OCI-M2 (cell line): ENCODE measurements around the gene XCL1.

Experiments used
- DNase-seq: peaks from one replicate; lab custom pipeline; 2025; ENCODE audit not compliant: unreplicated experiment; lab: John Stamatoyannopoulos, UW

Gene XCL1

DNA sequence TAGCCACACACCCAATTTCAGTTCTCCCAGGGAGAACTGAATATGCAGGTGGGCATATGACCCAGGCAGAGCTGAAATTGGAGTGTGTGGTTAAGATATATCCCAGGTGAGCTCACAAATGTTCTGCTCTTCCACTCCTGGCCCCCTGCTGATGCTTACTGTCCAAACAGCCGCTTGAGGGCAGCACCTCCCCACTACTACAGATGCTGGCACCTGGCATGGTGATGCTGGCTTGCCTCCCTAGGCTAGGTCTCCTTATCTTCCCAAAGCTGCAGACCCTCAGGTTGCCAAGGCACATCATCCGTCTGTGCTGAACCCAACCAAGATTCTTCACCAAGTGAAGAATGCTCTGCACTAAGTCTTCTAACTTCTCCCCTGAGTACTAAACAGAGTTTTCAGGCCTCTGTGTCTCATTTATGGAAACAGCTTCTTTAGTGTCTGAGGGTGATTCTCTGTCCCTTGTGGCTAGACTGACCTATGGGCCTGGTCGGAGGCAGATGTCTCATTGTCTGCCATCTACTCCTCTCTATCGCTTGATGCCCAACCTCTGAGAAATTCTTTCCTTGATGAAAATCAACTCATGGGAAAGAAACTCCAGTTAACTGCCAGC lies 27.2 kb downstream of the XCL1 start:
- no peak for DNase-seq

DNA sequence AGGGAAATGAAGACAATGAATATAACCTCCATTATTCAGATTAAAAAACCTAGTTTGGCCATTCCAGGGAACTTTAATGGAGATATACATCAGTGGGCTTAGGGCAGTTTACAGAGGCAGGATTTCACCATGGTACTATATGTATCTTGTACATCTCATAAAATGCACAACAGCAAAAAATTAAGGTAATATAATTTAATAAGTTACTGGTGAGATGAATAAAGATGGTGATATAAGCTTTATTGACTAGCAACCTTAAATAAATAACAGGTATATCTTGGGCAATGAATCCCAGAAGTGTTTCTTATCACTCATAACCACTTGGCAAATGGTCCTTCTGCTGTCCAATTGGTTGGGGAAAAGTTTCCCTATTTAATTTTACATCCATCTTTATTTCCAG lies 29.0 kb downstream of the XCL1 start:
- no peak for DNase-seq

GRCh38 chr1:168606096-168606495 lies 29.7 kb downstream of the XCL1 start:
- DNase-seq: no peak

- no peak for DNase-seq
Observed at GRCh38 chr1:168607872-168608428, 31.5 kb downstream of the XCL1 start.

- DNase-seq: no peak
Observed at GRCh38 chr1:168608796-168609715, 32.7 kb downstream of the XCL1 start.

DNA sequence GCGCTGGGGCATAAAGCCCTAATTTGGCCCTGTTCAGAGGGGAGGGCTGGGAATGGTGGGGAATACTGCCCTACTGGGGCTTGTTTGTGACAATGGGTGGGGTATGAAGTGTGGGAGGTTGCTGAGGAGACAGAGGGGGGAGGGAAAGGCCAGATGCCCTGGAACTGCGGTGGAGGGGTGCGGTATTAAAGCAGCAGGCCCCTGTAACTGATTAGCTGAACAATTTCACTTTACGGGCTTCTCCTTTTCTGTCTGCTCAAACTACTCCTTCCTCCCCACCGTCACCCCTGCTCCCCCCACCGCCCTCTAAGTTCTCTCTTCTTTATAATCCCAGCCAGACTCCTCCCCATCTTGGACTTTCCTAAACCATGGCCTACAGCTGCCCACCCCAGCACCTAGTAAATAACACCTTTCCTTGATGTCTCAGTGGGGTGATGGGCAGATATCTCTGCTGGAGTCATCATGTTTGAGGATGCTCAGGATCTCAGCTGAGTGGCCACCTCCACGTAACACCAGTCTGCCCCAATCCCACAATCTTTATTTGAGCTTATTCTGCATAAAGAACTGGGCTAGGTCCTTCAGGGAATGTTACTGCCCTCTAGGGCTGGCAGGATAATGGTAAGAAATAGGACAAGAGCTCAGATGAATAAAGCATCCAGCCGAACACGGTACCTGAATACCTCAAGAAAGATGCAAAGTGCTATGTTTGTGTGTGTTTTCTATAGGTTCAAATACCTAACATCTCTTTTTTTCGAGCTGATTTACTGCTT lies 33.5 kb downstream of the XCL1 start:
- DNase-seq: no peak

DNA sequence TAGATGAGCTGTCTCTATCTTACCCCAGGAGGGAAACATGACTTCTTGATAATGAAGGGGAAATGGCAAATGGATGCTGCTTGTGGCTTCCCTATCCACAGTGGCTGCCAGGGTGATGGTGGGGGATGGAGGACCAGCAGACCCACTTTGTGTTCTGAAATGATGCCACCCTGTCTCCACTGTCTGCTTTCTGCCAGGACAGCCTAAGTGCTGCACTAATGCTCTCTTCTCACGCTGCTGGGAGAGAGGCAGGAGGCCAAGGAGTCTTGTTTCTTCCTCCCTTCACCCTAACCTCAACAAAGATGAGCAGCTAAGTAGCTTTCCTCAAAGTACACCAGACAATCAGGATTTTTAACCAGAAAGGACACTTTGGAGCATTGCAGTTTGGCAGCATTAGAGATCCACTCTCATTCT lies 36.6 kb downstream of the XCL1 start:
- no peak for DNase-seq

- DNase-seq: no peak
Observed at GRCh38 chr1:168613691-168614231, 37.4 kb downstream of the XCL1 start.

- DNase-seq: no peak
Observed at GRCh38 chr1:168614235-168614634, 37.8 kb downstream of the XCL1 start.

DNA sequence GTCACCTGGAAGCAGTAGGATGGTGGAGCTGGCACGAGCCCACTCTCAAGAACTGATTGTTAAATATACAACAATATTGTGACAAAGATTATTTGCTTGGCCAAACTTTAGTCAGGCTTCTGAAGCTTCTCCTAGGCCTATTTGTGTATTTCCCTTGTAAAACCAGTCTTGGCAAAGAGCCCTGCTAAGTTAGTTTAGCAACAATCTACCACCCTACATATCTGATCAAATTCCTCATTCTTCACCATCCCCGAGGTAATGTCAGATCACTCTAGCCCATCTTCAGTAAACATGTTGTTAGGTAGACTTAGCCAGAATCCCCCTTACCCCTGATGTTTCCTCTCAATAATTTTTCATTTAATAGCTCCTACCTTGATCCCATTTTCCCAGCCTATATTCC lies 39.6 kb downstream of the XCL1 start:
- DNase-seq: no peak

- DNase-seq: no peak
Observed at GRCh38 chr1:168617974-168618750, 41.8 kb downstream of the XCL1 start.

DNA sequence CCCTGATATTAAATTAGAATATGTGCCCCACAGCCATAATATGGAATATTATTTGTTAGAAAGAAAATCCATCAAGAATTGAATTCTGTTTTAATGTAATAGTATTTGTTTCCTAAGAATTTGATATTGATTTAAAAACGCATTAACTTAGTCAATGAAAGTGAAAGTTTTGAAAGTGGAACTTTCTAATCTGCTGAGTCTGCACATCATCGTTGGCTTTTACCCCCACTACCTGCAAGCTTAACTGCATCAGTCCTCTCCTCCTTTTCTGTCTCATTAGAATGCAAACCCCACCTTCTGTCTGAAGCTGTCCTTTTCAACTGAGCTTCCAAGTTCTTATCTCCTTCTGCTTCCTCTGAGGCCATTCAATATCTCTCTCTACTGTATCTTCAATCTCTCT lies 42.5 kb downstream of the XCL1 start:
- no peak for DNase-seq

DNA sequence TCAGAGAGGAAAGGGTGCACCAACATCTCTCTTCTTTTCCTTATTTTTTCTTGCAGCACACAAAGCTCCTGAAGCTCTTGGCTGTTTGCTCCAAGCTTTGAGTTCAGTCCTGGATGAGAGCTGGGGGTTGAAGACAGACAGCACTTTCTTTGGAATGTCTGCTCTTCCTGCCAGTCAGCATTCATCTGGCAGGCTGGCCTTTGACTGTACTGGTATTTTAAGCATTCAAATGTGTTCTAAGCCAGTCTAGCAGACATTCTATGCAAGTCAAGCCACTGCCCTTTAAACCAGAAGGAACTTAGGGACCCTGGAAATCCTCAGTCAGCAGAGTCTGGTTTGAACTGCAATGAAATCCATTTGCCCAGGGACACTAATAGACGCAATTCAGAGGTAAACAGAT lies 45.0 kb downstream of the XCL1 start:
- no peak for DNase-seq

DNA sequence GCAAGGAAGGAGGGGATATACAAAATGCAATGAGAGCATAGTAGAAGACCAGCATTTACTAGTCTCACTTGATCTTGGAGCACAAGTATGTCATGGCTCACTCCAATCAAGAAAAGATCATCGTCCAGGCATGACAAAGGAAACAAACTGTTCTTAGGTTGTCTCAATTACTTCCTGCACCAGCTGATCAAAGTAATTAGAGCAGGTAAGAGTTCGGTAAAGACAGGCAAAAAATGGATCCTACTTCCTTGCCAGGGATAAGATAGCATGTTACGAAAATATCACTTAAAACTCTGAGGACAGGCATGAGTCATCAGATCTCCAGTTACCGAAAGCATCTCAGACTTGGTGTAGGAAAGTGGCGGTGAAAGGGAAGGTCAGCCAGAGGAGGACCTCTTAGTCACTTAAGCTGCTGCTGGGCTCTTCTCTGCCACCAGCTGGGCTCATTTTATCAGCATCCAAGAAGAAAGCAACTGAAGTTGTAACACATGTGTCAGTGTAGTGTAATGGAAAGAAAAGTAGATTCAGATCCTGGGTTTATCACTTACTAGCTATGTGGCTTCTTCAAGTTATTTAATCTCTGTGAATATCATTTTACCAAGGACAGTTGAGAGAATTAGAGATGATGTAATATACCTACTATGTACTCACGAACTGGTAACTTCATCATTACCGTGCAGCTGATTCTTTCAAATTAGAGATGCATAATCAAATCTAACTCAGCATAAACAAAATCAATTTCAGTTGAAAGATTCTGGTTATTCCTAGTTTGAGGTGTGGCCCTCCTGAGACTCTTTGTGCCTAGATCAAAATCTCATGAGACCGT lies 46.8 kb downstream of the XCL1 start:
- DNase-seq: no peak

GRCh38 chr1:168623831-168624230 lies 47.4 kb downstream of the XCL1 start:
- DNase-seq: no peak

GRCh38 chr1:168626326-168626725 lies 49.9 kb downstream of the XCL1 start:
- DNase-seq: no peak

- no peak for DNase-seq
Observed at GRCh38 chr1:168627370-168627769, 51.0 kb downstream of the XCL1 start.

DNA sequence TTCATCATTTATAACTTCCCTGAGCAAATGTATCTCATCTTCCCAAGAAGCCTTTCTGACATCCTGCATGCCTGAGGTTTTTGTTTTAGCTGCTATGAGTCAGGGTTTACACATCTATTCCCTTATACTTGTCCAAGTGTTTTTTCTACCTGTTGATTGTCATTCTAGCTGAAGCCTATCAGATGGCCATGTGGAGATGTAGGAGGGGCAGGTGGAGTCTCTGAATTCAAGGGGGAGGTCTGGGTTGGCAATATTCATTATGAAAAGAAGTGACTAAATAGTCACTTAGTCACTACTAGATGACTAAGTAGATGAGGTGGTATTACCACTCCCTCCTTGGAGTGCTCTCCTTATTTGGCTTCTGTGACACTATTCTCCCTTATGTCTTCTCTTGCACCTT lies 52.4 kb downstream of the XCL1 start:
- no peak for DNase-seq

DNA sequence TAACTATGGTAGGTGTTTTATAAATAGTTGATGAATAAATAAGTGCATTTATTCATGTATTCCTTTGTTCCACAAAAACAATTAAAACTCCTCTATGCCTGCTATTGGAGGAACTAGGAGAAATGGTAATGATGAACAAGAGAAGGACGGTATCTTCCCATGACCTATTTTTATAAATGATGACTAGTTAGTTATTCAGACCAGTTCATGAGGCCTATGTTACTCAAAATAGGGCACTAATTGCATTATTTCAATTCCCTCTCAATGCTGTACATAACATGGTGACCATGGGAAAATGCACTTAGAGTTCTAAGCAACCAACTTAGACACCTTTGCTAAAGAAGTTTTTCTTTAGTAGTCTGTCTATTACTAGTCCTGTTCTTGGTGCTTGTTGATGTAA lies 53.1 kb downstream of the XCL1 start:
- DNase-seq: no peak
